RCC 7860 (cell line): ENCODE data around the gene NCAPD3.
"Not testable (repeated sequence)": the region's sequence is repeated elsewhere in the genome, so short reads cannot be mapped to it uniquely, and the experiment has no call there.

Experiments used
- DNase-seq: peaks from one replicate; pipeline ENCODE4 v3.0.0-alpha.2; 2015; ENCODE audit warnings: low spot score
- FAIRE-seq: peaks from 2 replicates; lab custom pipeline; 2012; peaks lifted over from hg19 to GRCh38; lab: Jason Lieb, UNC

Gene NCAPD3

DNA sequence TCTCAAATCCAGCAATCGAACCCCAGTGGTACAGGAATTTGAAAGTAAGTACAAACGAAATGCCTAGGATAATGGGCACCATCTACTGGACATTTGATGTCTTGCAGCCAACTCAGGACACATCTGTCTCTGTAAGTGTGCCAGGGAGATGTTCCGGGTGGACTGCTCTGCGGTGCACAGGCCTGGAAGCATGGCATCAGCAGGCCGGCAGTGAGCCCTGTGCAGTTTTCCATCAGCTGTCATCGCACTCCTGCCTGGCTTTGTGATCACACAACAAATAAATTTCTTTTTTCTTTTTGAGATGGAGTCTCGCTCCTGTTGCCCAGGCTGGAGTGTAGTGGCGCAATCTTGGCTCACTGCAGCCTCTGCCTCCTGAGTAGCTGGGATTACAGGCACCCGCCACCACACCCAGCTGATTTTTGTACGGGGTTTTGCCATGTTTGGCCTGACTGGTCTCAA is 83.9 kb downstream of the NCAPD3 start:
- peak; percentile 25 for DNase-seq

DNA sequence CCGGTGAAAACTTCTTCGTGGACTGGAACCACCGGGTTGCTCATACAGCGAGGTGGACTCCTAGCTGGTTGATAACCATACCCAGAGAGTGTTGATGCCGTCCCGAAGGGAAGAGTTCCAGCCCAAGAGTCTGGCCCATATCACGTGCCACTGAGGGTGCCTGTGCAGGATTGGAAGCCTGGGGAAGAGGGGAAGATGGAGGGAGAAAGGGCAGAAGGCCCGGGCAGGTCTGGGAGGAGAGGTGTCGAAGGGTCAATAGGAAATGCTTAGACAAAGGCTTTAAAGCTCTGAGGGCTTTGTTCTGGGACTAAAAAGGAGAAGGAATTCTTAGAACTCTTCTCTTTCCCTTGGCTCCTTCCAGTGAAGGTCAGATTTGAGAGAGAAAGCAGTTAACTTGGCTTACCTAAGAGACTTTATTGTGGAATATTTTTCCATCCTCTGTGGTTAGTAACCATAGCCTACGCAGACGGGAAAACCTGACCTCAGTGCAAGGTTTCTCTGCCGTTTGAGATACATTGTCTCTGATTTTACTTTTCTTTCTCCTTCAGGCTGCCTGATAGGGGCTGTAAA is 84.4 kb downstream of the NCAPD3 start:
- no peak for DNase-seq
- no peak for FAIRE-seq

More for the DNA sequence above, 83.9 kb downstream of the NCAPD3 start:
- FAIRE-seq = no peak

DNA sequence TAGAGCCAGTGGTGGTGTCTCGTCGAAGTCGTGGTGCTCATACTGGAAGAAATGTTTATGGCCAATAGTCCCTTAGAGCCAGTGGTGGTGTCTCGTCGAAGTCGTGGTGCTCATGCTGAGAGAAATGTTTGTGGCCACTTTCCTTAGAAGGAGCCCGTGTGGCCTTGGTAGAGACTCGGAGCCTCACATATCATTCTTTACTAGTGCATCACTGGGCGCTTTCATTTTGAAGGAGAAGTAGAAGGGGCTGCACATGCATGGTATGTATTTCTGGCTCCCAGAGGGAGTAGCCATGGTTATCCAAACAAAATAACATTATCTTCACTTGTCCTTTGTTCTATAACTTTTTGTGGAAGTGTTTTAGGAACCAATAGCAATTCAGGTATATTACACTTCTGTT is 85.4 kb downstream of the NCAPD3 start:
- no peak for DNase-seq
- FAIRE-seq = no peak

DNA sequence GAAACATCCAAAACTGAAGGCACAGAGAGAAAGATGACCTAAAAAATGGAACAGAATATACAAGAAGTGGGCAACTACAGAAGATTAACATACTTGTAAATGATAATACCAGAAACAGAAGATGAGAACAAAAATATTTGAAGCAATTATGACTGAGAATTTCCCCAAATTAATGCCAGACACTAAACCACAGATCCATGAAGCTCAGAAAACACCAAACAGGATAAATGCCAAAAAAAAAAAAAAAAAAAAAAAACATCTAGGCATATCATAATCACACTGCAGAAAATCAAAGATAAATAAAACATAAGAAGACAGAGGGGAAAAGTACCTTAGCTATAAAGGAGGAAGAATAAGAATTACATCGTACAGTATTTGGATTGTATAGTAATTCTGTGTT is 89.6 kb downstream of the NCAPD3 start:
- no peak for FAIRE-seq
- DNase-seq = no peak

DNA sequence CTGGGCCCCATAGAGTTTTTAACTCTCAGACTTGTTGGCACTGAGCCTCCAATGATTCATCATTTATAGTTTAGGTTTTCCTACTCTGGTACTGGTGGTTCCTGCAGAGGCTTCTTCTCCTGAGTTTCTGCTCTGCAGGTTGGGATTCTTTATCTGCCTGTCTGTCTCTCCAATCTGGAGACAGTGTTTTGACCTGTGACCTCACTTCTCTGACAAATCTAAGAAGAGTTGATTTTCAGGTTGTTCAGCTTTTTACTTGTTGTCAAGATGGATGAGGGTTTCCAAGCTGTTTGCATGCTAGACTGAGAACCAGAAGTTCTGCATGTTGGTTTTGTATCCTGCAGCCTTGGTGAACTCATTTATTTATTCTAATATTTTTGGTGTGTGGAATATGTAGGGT is 91.0 kb downstream of the NCAPD3 start:
- FAIRE-seq (no peak), DNase-seq (no peak)

DNA sequence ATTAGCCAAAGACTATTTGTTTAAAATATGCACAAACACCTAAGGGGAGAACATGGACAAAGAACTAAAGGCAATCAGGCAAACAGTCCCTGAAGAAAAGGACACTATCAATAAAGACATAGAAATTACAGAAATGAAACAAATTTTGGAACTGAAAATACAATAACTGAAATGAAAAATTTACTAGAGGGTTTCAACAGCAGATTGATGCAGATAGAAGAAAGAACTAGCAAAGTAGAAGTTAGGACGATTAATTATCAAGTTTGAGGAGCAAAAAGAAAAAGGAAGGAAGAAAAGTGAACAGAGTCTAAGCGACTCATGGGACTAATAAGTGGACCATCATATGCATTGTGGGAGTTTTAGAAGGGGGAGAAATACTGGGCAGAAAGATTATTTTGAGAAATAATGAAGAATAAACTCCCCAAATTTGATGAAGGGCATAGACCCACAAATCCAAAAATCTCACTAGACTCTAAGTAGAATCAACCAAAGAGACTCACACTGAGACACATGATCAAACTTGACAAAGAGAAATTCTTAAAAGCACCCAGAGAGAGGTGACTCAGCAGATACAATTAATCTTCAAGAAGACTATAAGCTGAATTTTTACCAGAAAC is 92.0 kb downstream of the NCAPD3 start:
- no peak for DNase-seq

DNA sequence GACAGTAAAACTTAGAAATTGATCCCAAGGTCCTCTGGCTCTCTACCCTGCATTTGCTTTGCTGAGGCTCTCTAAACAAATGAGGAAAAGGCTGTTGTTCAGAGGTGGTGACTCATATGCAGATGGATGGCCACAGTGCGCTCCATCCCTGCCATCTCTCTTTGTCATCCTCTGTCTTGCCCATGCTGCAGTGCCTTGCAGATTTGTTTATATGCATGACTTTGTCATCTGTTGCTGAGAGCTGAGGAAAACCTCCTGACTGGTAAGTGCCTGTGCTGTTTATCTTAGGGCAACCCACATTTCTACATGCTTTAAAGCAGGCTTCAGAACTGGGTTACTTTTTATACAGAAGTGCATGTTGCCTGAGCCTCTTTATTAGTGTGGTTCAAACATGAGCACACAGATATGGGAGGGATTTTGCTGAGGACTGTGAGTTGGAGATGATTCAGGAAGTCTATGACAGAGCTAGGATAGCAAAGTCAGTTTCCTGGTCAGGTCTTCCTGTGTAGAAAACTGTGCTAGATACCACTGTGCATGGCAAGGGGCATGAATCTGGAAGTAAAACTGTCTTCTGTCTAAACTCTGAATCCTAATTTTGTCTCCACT is 97.4 kb downstream of the NCAPD3 start:
- DNase-seq = no peak
- FAIRE-seq = no peak

More for the DNA sequence above, 92.0 kb downstream of the NCAPD3 start:
- no peak for FAIRE-seq

DNA sequence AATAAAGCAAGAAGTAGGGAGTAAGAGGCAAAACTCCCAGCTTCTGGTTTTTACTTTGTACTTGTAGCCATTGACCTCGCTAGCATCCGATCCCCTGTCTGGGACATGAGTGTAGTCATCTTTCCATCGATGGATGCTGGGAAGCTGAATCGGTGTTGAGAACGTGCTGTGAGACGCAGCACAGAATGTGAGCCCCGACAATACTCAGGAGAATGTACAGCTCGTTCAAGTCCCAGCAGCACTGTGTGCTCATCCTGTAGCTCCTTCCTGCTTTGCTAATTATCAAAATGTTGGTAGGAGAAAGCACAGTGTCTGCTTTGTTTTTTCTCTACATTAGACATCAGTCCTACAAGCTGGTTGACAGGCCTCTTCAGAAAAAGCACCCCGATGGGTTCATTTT is 98.3 kb downstream of the NCAPD3 start:
- no peak for DNase-seq
- FAIRE-seq = no peak

DNA sequence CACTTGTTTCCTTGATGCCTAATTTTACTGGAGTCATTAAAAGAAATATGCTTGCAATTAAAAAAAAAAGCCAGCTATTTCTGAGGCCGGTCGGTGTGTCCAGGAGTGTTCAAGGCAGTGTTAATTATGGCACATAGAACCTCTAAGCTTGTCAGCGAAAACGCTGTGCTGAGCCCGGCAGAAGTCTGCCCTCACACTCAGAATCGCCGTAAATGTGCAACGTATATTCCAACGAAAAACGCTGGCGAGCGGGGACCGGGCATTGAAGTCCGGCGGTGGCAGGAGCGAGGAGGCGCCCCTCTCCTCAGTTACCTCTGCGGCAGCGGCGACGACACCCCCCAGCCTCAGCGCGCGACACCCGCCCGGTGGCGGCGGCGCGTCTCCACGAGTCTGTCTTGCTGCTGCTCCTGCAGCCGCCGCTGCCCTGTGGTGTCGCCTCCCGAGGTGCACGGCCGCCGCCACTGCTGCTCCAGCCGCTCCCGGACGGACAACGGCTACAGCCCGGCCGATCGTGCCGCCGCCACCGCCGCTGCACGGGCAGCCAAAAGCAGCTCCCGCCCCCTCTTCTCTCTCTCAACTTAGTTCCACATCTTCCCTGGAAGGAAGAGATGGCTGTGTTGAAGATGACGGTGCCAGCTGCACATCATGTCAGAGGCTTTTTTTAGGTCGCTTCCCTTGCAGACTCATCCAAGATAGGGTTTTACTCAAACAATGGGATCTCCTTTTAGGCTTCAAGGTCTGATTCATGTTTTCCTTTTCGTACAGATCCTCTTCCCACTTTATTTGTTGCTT is 98.9 kb downstream of the NCAPD3 start:
- FAIRE-seq (no peak), DNase-seq (no peak)

DNA sequence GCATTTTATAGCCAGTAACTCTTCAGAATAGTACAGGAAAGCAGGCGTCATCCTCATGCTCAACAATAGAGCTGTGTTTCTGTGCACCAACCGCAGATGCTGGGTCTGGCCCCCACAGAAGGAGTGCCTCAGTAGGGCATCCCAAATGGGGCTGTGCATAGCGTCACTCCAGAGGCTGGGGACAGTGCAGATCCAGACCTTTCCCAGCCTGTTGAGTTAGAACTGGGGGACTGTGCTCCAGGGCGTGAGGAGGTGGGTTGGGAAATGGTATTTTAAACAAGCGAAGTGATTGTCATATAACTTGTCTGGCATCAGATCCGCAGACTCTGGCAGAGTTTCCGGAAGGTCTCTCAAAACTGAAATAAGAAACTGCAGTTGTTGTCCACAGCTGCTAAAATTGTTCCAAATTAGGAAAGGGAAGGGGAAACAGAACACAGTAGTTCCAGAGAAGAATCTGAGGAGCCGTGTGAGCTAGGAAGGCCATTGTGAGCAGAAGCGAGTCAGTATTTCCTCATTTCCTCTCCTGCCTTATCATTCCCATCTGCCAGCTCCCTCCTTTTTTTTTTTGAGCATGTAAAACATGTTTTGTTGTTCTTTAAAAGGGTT is 102.7 kb downstream of the NCAPD3 start:
- DNase-seq = no peak
- FAIRE-seq = no peak

DNA sequence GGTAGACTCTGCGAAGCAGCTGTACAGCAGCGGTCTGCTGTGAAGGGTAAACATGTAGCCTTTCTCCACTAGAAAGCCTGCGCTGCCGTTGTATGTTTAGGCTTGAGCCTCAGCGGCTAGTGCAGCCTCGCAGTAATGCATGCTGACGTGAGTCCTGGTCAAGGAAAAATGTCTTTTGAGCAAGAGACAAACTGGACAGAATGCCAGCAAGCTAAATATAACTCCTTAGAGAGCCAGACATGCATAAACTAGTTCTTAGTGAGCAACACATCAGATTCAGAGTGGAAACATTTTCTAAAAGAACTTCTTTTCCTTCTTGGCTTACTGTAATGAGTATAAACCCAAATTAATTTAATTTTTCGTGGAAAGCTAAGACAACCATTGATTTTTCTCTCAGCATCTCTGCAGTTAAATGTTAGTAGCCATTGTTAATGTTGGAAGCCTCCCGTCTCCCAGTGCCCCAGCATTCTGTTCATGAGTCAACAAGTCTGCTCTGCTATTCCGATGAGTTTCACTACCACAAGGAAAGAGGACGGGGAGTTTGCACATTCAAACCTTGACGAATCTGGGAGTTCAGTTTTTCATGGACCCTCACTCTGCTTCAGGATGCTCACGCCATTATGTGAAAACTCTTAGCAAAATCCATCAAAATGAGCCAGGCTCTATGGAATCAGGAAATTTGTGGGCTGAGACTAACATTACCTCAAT is 103.5 kb downstream of the NCAPD3 start:
- FAIRE-seq (no peak), DNase-seq (no peak)

DNA sequence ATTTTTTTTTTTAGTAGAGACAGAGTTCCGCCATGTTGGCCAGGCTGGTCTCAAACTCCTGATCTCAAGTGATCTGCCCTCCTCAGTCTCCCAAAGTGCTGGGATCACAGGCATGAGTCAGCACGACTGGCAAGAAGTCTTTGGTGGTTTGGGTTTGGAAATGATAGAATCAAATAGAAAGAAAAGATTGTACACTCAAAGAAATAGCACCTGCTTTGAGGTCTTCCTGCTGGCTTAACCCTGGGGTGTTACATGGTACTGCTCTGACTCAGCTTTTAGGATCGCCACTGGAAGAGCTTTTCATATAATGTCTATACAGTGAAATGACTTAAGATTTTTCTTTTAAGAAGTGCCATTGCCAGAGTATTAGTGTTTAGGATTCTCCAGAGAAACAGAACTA is 104.7 kb downstream of the NCAPD3 start:
- DNase-seq (no peak), FAIRE-seq (no peak)

DNA sequence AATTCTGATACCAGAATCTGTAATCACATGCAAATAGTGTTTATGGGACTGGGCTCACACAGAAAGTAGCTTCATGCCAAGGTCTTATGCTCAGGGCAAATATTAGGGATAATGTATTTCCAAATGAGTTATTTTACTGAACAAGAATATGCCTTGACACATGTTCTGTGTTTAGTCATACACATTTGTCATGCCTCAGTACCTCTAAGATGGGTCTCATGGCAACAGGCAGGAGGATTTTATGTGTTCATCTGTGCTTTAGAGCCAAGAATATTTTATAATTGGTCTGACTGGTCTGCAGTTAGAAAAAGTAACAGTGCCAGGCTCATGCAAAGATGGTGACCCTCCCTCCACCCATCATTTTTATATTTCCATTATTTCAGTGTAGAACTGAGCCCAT is 105.8 kb downstream of the NCAPD3 start:
- DNase-seq (no peak), FAIRE-seq (no peak)

DNA sequence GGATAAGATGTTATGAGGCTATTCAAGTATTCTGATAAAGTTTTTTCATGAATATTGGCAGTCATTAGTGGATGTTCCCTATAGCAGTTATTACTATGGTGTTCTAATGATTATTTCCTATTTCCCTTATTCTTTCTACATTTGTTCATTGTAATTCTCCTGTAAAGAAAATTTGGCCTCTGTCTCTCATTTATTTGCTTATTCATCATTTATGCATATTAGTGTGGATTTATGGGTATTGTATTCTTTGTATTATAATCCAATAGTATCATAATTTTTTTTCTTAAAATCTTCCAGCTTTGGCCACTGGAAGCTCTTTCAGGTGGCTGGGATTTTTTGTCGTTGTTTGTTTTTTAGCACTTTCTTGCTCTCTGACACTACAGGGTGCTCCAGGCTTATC is 107.6 kb downstream of the NCAPD3 start:
- DNase-seq (no peak), FAIRE-seq (no peak)

DNA sequence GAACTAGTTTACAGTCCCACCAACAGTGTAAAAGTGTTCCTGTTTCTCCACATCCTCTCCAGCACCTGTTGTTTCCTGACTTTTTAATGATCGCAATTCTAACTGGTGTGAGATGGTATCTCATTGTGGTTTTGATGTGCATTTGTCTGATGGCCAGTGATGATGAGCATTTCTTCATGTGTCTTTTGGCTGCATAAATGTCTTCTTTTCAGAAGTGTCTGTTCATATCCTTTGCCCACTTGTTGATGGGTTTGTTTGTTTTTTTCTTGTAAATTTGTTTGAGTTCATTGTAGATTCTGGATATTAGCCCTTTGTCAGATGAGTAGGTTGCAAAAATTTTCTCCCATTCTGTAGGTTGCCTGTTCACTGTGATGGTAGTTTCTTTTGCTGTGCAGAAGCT is 110.0 kb downstream of the NCAPD3 start:
- not testable (repeated sequence) for DNase-seq, FAIRE-seq

DNA sequence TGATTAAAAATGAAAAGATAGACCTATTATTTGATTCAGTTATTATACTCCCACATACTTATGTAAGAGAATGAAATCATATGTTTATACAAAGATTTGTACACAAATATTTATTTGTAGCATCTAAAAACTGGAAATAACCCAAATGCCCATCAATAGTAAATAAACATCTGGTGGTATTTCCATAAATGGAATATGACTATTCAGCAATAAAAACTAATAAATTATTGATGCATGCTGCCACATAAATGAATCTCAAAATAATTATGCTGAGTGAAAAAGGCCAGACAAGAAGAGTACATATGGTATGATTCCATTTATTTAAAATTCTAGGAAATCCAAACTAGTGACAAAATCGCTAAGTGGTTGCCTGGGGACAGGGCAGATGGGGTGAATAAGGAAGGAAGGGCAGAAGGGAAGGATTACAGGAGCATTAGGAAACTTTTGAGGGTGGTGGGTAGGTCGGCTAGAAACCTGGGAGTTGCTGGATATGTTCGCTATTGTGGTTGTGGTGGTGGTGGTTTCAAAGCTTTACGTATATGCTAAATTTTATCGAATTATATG is 113.4 kb downstream of the NCAPD3 start:
- FAIRE-seq = no peak
- no peak for DNase-seq
